ENCODE results near the gene SERP2. TPM values are rescaled to one million over a fixed set of nuclear protein-coding genes. Genes with fewer than 3 reads are reported as not detected.
A peak's percentile ranks its signal among the peaks of the same experiment; 100 is the strongest.

SERP2 gene
- polyA plus RNA-seq, 2 of the 4 experiments (the other 2 are of a cell fraction): not detected

DNA sequence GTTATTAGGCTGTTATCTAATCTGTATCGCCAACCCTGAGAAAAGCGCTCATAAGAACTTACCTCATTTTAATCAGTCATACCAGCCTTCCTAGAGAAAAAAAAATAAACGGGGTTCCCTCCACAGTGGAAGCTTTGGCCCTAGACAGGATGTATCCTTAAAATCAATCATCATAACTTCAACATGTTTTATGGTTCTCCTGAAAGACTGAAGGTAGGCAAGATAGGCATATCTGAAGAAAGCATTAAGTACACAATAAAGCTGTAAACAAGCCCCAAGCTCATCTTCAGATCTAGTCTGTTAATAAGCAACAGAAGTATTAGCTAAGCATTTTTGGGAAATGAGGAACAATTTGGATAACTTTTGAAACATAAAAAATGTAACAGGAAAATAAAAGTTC is 18.7 kb upstream of the SERP2 start:
- Histone ChIP-seq H3K4me1 (peaks cover 10% of the 10 kb centered on the region), H3K4me2 (peak overlapping the region; percentile 8; the same call in 1 of the 3 replicates), H3K4me3 (no peak overlapping the region), H3K27ac (no peak overlapping the region), H3K9me3 (no peaks in the 10 kb centered on the region)
- DNase-seq (ENCODE audit: low read depth in 1 of 2, low spot score in 1 of 2) (no peak), ATAC-seq (no peak), FAIRE-seq (no peak)
- ChIA-PET CTCF (no interaction called here), POLR2A (no interaction called here)
- TF ChIP-seq KDM1A (IDR thresholded peaks at IDR 0.05; ENCODE audit: low read depth) (no peak), SREBF2 (IDR thresholded peaks at IDR 0.05) (no peak), RFX5 (IDR thresholded peaks at IDR 0.05) (no peak), CBX8 (IDR thresholded peaks at IDR 0.05) (no peak), NPAS2 (CRISPR knock-in tag; IDR thresholded peaks at IDR 0.05; ENCODE audit: borderline replicate concordance) (no peak), MAZ (IDR thresholded peaks at IDR 0.05; ENCODE audit: borderline replicate concordance, low read depth, low read length) (no peak), EP300 (IDR thresholded peaks at IDR 0.05) (no peak), REST (IDR thresholded peaks at IDR 0.05) (no peak), NFE2L2 (conservative IDR thresholded peaks at IDR 0.05; ENCODE audit: low read length) (no peak)
- TF ChIP-seq, protein P1, sequence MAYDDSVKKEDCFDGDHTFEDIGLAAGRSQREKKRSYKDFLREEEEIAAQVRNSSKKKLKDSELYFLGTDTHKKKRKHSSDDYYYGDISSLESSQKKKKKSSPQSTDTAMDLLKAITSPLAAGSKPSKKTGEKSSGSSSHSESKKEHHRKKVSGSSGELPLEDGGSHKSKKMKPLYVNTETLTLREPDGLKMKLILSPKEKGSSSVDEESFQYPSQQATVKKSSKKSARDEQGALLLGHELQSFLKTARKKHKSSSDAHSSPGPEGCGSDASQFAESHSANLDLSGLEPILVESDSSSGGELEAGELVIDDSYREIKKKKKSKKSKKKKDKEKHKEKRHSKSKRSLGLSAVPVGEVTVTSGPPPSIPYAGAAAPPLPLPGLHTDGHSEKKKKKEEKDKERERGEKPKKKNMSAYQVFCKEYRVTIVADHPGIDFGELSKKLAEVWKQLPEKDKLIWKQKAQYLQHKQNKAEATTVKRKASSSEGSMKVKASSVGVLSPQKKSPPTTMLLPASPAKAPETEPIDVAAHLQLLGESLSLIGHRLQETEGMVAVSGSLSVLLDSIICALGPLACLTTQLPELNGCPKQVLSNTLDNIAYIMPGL (CRISPR knock-in tag; IDR thresholded peaks at IDR 0.05; ENCODE audit: borderline replicate concordance): no peak
- TF ChIP-seq, protein P2, sequence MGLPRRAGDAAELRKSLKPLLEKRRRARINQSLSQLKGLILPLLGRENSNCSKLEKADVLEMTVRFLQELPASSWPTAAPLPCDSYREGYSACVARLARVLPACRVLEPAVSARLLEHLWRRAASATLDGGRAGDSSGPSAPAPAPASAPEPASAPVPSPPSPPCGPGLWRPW (IDR thresholded peaks at IDR 0.05): no peak
- 78% methylated on average over 3 of the region's 3 CpGs for WGBS (ENCODE audit: missing lambda C conversion rate)

- no peak overlapping the region for H3K4me3 ChIP-seq
- ChIA-PET CTCF (interaction anchor here (1.5 kb wide), 1 partner anchor 27 kb away, joined by 3 read pairs; no protein-coding TSS in a partner anchor), POLR2A (no interaction called here)
- H3K4me1 ChIP-seq: peaks cover 16% of the 10 kb centered on the region
- H3K27ac ChIP-seq: no peak overlapping the region
- no peak overlapping the region for H3K4me2 ChIP-seq
- no peak for TF ChIP-seq HOXB5 (CRISPR knock-in tag; IDR thresholded peaks at IDR 0.05)
- no peak for TF ChIP-seq CBX2 (IDR thresholded peaks at IDR 0.05; ENCODE audit: borderline replicate concordance, low read depth)
- no peak for TF ChIP-seq CEBPB (IDR thresholded peaks at IDR 0.05)
- TF ChIP-seq FOXS1 (CRISPR knock-in tag; IDR thresholded peaks at IDR 0.05): no peak
- DNase-seq (ENCODE audit: low read depth in 1 of 2, low spot score in 1 of 2) (no peak), ATAC-seq (no peak), FAIRE-seq (no peak)
- H3K9me3 ChIP-seq: no peaks in the 10 kb centered on the region
- WGBS (ENCODE audit: missing lambda C conversion rate): 85% methylated on average over 3 of the region's 3 CpGs
Measured at GRCh38 chr13:44355621-44356020, 18.0 kb upstream of the SERP2 start.

- no peaks in the 10 kb centered on the region for H3K9me3 ChIP-seq
- H3K4me2 ChIP-seq: no peak overlapping the region
- ATAC-seq: no peak
- ChIA-PET POLR2A (interaction anchor here (0.8 kb wide), 1 partner anchor 77 kb away, joined by 3 read pairs; no protein-coding TSS in a partner anchor), CTCF (no interaction called here)
- peaks cover 36% of the 10 kb centered on the region for H3K4me1 ChIP-seq
- peak overlapping the region in 1 of 2 experiments; percentile 60; a peak in 4 of 6 replicates for H3K27ac ChIP-seq
- no peak for FAIRE-seq
- DNase-seq (ENCODE audit: low read depth in 1 of 2, low spot score in 1 of 2): no peak
- H3K4me3 ChIP-seq: no peak overlapping the region
- 65% methylated on average over 1 of the region's 1 CpG for WGBS (ENCODE audit: missing lambda C conversion rate)
- TF ChIP-seq ZC3H11A (IDR thresholded peaks at IDR 0.05): no peak
- TF ChIP-seq MAZ (IDR thresholded peaks at IDR 0.05; ENCODE audit: borderline replicate concordance, low read depth, low read length): no peak
- TF ChIP-seq ZNF302 (CRISPR knock-in tag; IDR thresholded peaks at IDR 0.05): no peak
- TF ChIP-seq, protein P3, sequence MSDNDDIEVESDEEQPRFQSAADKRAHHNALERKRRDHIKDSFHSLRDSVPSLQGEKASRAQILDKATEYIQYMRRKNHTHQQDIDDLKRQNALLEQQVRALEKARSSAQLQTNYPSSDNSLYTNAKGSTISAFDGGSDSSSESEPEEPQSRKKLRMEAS (IDR thresholded peaks at IDR 0.05): no peak
- TF ChIP-seq ESRRA (IDR thresholded peaks at IDR 0.05; ENCODE audit: borderline replicate concordance, low read length): no peak
- TF ChIP-seq FOSL2 (IDR thresholded peaks at IDR 0.05): no peak
- no peak for TF ChIP-seq FOSL2 (CRISPR knock-in tag; IDR thresholded peaks at IDR 0.05)
- TF ChIP-seq HEYL (CRISPR knock-in tag; IDR thresholded peaks at IDR 0.05): no peak
- no peak for TF ChIP-seq NFE2L2 (conservative IDR thresholded peaks at IDR 0.05; ENCODE audit: low read length)
- TF ChIP-seq SMC3 (IDR thresholded peaks at IDR 0.05): no peak
- TF ChIP-seq RAD21 (conservative IDR thresholded peaks at IDR 0.05 in 1 of 2, IDR thresholded peaks at IDR 0.05 in 1 of 2): no peak
- TF ChIP-seq, protein P4, sequence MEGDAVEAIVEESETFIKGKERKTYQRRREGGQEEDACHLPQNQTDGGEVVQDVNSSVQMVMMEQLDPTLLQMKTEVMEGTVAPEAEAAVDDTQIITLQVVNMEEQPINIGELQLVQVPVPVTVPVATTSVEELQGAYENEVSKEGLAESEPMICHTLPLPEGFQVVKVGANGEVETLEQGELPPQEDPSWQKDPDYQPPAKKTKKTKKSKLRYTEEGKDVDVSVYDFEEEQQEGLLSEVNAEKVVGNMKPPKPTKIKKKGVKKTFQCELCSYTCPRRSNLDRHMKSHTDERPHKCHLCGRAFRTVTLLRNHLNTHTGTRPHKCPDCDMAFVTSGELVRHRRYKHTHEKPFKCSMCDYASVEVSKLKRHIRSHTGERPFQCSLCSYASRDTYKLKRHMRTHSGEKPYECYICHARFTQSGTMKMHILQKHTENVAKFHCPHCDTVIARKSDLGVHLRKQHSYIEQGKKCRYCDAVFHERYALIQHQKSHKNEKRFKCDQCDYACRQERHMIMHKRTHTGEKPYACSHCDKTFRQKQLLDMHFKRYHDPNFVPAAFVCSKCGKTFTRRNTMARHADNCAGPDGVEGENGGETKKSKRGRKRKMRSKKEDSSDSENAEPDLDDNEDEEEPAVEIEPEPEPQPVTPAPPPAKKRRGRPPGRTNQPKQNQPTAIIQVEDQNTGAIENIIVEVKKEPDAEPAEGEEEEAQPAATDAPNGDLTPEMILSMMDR (IDR thresholded peaks at IDR 0.05): no peak
- TF ChIP-seq GATA3 (IDR thresholded peaks at IDR 0.05; ENCODE audit: borderline replicate concordance): no peak
- no peak for TF ChIP-seq JUN (IDR thresholded peaks at IDR 0.05)
Measured at GRCh38 chr13:44359983-44360375, 13.6 kb upstream of the SERP2 start.

All from A549 (cell line).